ENCODE data around the gene OSBP. TPM values are rescaled to one million over a fixed set of nuclear protein-coding genes. Genes with fewer than 3 reads are reported as not detected.

OSBP gene
- polyA plus RNA-seq, 1 donor from 2014 or later = 24.4 TPM

- Histone ChIP-seq H3F3A (ENCODE audit: insufficient read depth, low read length, poor library complexity, severe bottlenecking) (no peaks in the 10 kb centered on the region), H3K9me2 (ENCODE audit: insufficient read depth, low read length) (no peaks in the 10 kb centered on the region), H3K79me2 (replicated peaks; ENCODE audit: insufficient read depth, low read length) (no peaks in the 10 kb centered on the region), H3K4me3 (ENCODE audit: low read length) (no peak overlapping the region), H3K4me2 (ENCODE audit: low read length) (no peak overlapping the region), H3K9ac (ENCODE audit: low read length) (no peak overlapping the region), H3K36me3 (ENCODE audit: insufficient read depth, low read length) (peaks cover 26% of the 10 kb centered on the region), H4K20me1 (ENCODE audit: insufficient read depth) (no peaks in the 10 kb centered on the region), H3K27me3 (ENCODE audit: insufficient read depth, low read depth, low read length) (no peaks in the 10 kb centered on the region), H2AFZ (ENCODE audit: low read depth, low read length) (no peak overlapping the region), H3K27ac (ENCODE audit: low read length) (no peak overlapping the region), H3K9me3 (ENCODE audit: low read length) (peaks cover 10% of the 10 kb centered on the region)
- TF ChIP-seq RAD21 (conservative IDR thresholded peaks at IDR 0.05) (no peak), REST (IDR thresholded peaks at IDR 0.05; ENCODE audit: borderline replicate concordance) (no peak), MXI1 (conservative IDR thresholded peaks at IDR 0.05; ENCODE audit: poor library complexity, severe bottlenecking) (no peak), SMC3 (conservative IDR thresholded peaks at IDR 0.05; ENCODE audit: poor library complexity) (no peak), POLR2AphosphoS5 (IDR thresholded peaks at IDR 0.05) (no peak), EP300 (conservative IDR thresholded peaks at IDR 0.05; ENCODE audit: poor library complexity, severe bottlenecking) (no peak), EZH2 (IDR thresholded peaks at IDR 0.05; ENCODE audit: borderline replicate concordance, insufficient read depth, low read length, poor library complexity, severe bottlenecking) (no peak), TAF1 (IDR thresholded peaks at IDR 0.05; ENCODE audit: low read depth) (no peak), CTCF (IDR thresholded peaks at IDR 0.05; ENCODE audit: poor library complexity, severe bottlenecking) (no peak)
These were observed 31.3 kb downstream of the OSBP start for GRCh38 chr11:59584294-59584693.

GRCh38 chr11:59582006-59582405 lies 33.6 kb downstream of the OSBP start:
- H2AFZ ChIP-seq (ENCODE audit: low read depth, low read length) = no peak overlapping the region
- H3K9me2 ChIP-seq (ENCODE audit: insufficient read depth, low read length) = no peaks in the 10 kb centered on the region
- no peak overlapping the region for H3K9ac ChIP-seq (ENCODE audit: low read length)
- H3K4me2 ChIP-seq (ENCODE audit: low read length) = no peak overlapping the region
- no peak overlapping the region for H3K27ac ChIP-seq (ENCODE audit: low read length)
- H3K4me3 ChIP-seq (ENCODE audit: low read length) = no peak overlapping the region
- peaks cover 18% of the 10 kb centered on the region for H3K36me3 ChIP-seq (ENCODE audit: insufficient read depth, low read length)
- H3K79me2 ChIP-seq (replicated peaks; ENCODE audit: insufficient read depth, low read length) = no peaks in the 10 kb centered on the region
- no peaks in the 10 kb centered on the region for H3F3A ChIP-seq (ENCODE audit: insufficient read depth, low read length, poor library complexity, severe bottlenecking)
- no peaks in the 10 kb centered on the region for H3K27me3 ChIP-seq (ENCODE audit: insufficient read depth, low read depth, low read length)
- peaks cover 7% of the 10 kb centered on the region for H3K9me3 ChIP-seq (ENCODE audit: low read length)
- no peak for TF ChIP-seq EZH2 (IDR thresholded peaks at IDR 0.05; ENCODE audit: borderline replicate concordance, insufficient read depth, low read length, poor library complexity, severe bottlenecking)
- H4K20me1 ChIP-seq (ENCODE audit: insufficient read depth) = no peaks in the 10 kb centered on the region

- Histone ChIP-seq H3K4me2 (ENCODE audit: low read length) (no peak overlapping the region), H3K9me3 (ENCODE audit: low read length) (no peaks in the 10 kb centered on the region), H3K9me2 (ENCODE audit: insufficient read depth, low read length) (no peaks in the 10 kb centered on the region), H3K36me3 (ENCODE audit: insufficient read depth, low read length) (peaks cover 18% of the 10 kb centered on the region), H3K4me3 (ENCODE audit: low read length) (no peak overlapping the region), H3K79me2 (replicated peaks; ENCODE audit: insufficient read depth, low read length) (no peaks in the 10 kb centered on the region), H3K9ac (ENCODE audit: low read length) (no peak overlapping the region), H3F3A (ENCODE audit: insufficient read depth, low read length, poor library complexity, severe bottlenecking) (no peaks in the 10 kb centered on the region), H4K20me1 (ENCODE audit: insufficient read depth) (no peaks in the 10 kb centered on the region), H3K27me3 (ENCODE audit: insufficient read depth, low read depth, low read length) (no peaks in the 10 kb centered on the region), H2AFZ (ENCODE audit: low read depth, low read length) (no peak overlapping the region), H3K27ac (ENCODE audit: low read length) (no peak overlapping the region)
- TF ChIP-seq POLR2AphosphoS5 (IDR thresholded peaks at IDR 0.05) (no peak), SMC3 (conservative IDR thresholded peaks at IDR 0.05; ENCODE audit: poor library complexity) (no peak), CTCF (IDR thresholded peaks at IDR 0.05; ENCODE audit: poor library complexity, severe bottlenecking) (no peak), TAF1 (IDR thresholded peaks at IDR 0.05; ENCODE audit: low read depth) (no peak), RAD21 (conservative IDR thresholded peaks at IDR 0.05) (no peak), EZH2 (IDR thresholded peaks at IDR 0.05; ENCODE audit: borderline replicate concordance, insufficient read depth, low read length, poor library complexity, severe bottlenecking) (no peak), EP300 (conservative IDR thresholded peaks at IDR 0.05; ENCODE audit: poor library complexity, severe bottlenecking) (no peak), MXI1 (conservative IDR thresholded peaks at IDR 0.05; ENCODE audit: poor library complexity, severe bottlenecking) (no peak), REST (IDR thresholded peaks at IDR 0.05; ENCODE audit: borderline replicate concordance) (no peak)
These were observed 37.2 kb downstream of the OSBP start for GRCh38 chr11:59578369-59578768.
